ENCODE data around the gene LCP1.
"Not testable (repeated sequence)": the region's sequence is repeated elsewhere in the genome, so short reads cannot be mapped to it uniquely, and the experiment has no call there.

The LCP1 gene

DNA sequence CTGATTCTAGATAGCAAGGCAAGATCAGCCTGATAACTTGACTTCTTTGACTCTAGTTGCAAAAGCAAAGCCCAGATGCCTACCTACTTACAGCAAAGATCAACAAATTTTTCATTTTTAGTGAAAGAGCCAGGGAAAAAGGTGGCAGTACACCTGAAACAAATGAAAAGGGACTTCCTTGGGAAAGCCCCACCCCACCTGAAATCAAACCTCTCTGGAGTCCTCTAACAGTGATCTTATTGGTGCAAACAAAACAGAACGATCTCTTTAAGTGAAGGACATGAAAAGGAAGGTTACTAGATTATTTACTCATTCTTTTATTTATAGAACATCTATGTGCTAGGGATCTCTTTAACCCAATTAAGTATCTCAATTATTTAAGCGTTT lies 507 bp upstream of the LCP1 start:
- DNase-seq (ENCODE audit: low read depth) = no peak

DNA sequence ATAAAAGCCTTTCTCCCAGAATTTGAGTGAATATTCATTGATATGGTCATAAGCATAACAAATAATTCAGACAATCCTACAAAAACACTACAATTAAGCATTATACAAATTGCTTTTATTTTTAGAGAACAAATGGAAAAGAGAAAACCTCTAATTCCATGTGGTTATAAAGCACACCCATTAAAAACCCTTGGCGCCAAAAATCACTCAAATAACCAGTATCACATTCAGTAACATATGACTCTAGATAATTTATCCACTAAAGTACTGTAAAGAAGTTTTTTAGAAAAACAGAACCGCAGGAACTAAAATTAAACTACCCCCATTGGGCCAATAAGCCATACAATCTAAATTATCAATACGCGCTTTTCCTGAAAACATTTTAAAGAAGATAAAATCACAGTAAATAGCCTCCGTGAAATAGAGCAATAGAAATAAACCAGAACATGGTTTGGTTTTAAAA lies 569 bp downstream of the LCP1 start:
- DNase-seq (ENCODE audit: low read depth) = no peak

DNA sequence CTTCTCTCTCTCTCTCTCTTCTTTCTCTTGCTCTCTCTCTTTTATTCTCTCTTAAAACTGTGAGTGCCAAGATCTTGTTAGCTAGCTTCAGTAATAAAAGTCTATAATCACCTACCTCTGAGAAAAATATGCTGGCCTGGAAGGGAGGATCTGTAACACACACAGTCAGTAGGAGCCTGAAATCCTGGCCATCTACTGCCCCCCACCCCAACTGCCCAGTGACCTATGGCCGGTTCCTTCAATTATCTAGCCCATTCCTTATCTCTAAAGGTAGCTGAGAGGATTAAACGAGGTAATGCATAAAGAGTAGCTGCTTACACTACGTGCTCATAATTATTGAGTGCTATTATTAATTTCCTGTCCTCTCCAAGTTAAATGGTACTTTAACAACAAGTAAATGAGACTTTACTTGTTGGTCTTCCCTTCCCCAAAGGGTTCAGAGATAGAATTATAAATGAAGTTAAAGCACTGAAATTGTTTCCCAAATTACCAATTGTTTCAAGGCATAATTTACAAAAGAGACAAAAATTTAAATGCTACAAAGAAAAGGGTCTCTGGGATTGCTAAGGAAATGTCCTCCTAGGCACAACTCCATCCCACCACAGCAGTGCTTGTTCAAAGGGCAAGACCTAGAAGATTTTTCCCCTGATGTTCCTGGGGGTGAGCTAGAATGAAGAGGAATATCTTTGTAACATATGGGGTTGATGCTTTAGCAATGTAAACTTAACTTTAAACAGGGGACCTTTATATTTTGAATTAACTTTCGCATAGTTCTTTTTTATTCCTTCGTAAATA lies 1.8 kb downstream of the LCP1 start:
- DNase-seq (ENCODE audit: low read depth) = no peak

DNA sequence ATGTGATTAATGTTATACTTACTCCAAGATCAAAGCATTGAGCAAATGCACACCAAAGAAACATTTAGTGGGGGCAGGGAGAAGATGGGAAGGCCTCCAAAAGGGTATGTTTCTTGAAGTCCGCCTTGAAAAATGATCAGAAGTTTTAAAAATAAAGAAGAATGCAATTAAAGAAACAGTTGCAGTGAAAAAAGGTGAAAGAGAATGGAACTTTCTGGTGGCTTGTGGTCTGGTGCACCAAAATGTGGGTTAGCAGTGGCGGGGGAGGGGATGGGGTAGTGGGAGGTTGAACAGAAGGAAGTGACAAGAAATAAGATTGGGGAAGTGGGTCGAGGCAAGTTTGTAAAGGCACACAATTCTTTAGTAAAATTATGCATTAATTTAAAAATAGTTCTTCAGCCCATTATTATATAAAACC lies 2.5 kb downstream of the LCP1 start:
- DNase-seq (ENCODE audit: low read depth) = peak; percentile 58

DNA sequence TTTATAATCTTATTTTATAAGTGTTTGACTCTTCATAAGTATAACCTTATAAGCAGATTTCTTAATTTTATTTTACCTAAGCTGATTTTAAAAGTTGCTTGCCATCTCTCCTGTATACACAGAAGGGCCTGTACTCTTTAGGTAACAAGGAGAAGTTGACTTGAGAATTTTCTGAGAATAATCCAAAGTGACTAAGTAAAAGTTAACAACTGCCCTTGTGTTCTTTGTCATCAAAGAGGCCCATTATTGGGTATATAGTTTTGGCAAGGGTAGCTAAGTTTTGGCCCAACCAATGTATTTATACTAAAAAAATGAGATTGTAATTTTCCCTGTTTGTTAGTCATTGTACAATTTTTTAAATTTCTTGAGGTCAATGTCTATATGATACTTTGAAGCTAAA lies 3.2 kb downstream of the LCP1 start:
- no peak for DNase-seq (ENCODE audit: low read depth)

DNA sequence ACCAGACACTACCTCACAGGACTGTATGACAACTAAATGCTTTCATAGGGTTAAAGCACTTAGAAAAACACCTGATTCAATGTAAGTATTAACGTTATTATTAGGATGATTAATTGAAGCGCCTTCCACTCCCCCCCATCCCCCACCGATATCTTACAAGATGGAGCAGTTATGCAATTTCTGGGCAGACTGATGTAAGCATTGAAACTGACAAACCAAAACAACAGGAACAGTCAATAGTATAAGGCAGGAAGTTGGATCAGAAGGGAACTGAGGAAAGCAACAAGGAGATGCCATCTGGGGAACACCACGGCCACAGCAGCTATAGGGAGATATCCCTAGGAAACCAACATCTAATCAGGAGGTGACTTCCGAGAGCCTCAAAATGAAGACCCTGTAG lies 3.8 kb downstream of the LCP1 start:
- no peak for DNase-seq (ENCODE audit: low read depth)

DNA sequence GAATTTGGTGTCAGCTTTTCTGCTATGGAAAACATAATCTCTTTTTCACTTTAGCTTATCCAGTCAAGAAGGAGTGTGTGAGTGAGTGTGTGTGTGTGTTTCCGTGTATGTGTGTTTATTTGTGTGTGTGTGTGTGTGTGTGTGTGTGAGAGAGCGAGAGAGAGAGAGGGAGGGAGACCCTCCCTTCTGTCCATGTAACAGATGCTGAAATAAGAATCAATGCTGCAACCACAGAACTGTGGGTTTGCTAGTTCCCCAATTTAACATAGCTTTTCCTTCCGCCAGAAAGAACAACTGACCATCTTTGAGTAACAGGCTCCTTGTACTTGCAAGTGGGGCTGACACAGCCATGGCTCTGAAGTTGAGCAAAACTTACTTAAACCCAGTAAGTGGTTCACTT lies 5.2 kb downstream of the LCP1 start:
- no peak for DNase-seq (ENCODE audit: low read depth)

DNA sequence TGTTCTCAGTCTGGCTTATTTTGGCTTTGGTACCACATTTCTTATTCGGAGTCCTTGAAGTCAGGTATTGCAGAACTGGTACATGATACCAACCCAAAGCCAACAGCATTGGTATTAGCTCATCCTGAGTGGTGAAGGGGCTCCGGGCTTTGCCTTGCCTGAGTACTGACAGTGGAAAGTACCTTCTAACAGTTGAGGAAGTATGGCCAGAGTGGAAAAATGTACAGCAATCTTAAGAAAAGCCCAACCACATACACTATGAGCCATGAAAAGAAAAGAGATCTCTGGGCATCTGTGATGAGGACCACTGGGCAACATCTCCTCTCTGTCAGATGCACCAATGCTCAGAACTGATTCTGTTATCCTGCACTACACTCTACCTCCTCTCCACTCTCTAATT lies 8.3 kb downstream of the LCP1 start:
- no peak for DNase-seq (ENCODE audit: low read depth)

DNA sequence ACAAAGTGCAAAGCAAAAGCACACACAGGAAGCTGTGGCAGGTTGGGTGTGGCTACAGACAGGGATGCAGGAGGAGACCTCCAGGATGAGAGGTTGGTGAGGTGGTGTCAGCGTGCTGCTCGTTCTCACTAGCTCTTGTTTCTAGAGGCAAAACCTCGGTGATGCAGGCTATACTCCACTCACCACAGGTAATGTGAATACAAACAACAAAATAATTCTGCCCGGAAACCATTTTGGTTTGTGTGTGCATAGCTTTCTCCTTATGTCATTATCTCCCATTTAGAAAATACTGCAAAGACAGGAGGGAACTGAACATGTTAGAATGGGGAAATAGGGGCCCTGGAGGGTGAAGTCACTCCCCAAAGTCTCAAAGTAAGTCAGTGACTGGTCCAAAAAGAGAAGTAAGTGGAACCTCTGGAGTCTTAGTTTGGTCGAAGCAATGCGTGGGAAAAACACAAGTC lies 9.4 kb downstream of the LCP1 start:
- DNase-seq (ENCODE audit: low read depth) = no peak

DNA sequence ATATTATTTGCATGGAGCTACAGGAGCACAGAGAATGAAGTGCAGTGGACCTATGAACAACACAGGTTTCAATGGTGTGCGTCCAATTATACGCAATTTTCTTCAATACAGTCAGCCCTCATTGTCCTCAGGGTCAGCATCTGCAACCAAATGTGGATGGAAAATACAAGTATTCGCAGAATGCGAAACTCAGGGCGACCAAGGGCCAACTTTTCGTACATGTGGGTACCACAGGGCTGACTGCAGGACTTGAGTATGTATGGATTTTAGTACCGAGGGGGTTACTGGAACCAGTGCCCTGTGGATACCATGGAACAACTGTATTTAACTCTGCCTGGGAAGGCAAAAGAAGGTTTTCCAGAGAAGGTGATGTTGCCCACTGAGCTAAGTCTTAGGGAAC lies 10.2 kb downstream of the LCP1 start:
- no peak for DNase-seq (ENCODE audit: low read depth)

DNA sequence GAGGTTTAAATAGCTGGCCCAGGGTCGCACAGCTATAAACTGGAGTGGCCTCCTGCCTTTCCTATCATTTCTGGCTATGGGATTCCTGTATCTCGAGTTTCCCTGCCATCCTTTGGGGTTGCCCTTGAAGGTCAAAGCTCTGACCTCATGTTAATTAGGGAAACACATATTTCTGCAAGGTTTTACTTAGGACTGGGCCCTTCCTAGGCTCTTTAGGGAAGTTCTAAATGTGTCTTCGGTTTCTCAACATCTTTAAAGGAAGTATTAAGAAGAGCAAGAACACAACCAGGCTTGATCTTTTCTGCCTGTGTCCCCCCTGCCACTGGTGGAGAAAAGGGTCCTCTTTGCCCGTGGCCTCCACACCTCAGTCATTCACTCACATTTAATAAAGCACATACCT lies 10.8 kb downstream of the LCP1 start:
- DNase-seq (ENCODE audit: low read depth) = no peak

DNA sequence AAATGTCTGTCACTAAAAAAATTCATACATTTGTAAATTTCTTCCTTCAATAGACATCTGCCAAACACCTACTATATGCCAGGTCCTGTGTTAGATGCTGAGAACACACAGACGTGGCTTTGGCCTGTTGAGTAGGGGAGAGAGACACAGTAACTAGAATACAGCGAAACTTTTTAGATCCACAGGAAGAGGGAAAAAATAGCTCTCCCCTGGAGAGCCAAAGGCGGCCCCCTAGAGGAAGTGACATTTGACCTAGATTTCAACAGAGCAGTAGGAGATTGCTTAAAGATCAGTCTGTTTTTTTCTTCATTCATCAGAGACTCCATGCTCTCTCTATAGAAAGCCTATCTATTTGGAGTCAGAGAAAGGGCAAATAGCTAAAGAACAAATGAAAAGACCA lies 11.3 kb downstream of the LCP1 start:
- no peak for DNase-seq (ENCODE audit: low read depth)

DNA sequence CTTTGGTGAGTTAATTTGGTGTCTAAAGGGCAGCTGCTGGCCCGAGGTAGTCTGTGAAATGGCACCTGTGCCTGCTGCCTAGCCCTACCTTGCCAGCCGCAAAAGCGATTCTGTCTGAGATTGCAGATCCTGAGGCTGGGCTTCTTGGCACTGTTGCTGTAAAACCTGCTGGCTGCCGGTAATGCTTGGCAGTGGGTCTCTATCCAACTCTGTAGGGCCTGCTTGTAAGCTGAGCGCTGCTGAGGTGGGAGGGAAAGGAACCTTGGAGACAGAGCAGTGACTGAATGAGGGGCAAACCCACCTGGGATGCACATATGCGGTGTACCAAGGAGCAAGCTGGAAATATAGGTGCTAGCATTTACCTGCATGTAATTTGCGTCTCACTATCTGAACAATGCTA lies 11.7 kb downstream of the LCP1 start:
- DNase-seq (ENCODE audit: low read depth) = no peak

DNA sequence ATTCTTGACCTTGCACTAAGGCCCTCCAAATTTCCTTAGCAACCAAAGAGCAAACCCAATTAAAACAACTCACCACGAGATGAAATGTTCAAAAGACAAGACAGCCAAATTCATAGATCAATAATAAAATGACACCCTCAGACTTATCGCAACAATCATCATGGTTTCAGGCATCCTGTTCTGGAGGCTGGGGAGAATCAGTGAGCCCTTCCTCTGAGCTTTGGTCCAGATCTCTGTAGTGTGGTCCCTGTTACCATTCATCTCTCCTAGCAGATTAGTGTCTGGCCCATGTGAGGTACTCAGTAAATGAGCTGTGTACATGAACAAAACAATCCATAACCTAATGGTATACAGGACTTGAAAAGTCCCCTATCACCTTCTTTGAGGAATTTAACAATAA lies 12.2 kb downstream of the LCP1 start:
- no peak for DNase-seq (ENCODE audit: low read depth)

DNA sequence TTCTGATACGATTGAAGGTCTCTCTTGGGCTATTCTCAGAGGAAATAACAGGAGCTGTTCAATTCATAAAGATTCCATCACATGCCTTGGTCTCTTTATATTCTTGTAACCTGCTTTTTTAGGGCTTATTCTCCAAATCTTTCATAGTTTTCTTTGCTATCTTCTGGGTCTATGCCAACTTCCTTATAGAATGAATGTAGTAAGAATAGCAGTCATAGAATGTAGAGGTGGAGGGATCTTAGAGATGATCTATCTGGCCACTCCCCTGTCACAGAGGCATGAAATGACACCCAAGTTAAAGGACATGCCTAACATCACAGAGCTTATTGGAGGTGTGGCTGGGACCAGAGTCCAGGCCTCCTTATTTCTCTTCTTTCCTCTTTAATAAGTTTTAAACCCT lies 13.2 kb downstream of the LCP1 start:
- no peak for DNase-seq (ENCODE audit: low read depth)

DNA sequence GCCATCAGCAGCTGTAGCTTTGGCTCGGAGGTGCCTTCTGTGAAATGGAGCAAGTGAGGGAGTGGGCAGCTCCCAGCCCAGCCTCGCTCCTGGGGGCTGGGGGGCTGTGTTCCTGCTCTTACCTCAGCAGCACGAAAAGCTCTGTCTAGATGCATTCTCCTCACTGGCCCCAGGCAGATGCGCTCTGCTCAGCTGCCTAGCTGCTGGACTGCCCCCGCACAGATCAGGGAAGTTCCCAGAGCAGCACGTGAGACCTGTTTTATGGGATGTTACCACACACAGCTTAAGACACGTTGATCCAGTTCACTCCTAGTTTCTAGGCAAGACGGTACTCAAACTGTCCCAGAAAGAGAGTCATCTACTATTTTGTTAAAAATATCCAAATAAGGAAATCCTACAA lies 13.6 kb downstream of the LCP1 start:
- peak; percentile 46 for DNase-seq (ENCODE audit: low read depth)

DNA sequence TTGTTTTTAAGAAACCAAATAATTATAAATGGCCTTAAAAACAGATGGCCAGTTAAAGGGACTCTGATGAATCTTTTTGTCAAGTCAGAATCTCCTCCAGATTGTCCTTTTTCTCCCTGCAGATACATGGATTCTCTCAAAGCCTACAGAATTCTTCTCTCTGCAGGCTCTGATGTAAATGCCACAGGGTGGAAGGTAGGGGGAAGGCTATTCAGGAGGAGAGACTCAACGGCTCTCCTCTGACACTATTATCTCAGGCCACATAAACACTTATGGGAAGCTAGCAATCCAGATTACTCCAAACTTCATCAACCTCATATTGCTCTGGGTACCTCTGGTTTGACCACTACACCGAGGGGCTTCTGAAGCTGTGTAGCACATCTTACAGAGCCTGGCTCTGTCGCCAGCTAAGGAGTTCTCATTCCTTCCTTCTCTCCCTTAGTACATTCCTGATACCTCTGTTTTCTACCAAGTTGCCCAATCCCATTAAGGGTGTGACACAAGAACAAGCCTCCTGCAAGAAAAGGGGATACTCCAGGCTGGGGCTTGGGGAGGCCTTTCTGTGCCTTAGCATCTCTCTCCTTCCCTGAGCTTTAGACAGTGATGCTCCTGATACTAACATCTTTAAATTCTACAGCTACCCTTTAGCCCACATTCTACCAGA lies 14.9 kb downstream of the LCP1 start:
- no peak for DNase-seq (ENCODE audit: low read depth)

DNA sequence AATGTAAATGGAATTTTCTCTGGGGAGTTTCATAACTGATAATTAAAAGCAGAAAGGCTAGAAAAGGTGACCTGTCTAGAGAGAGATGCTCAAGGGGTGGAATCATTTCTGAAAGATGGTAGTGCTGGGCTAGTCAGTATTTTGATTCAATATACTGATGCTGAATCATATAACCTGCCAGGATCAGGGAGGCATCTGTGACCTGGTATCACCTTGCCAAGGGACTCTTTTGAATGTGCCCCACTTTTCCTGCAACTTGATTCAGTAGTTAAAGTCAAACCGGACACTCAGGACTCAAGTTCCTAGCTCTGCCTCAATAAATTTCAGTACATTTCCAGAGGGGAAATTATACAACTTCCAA lies 15.8 kb downstream of the LCP1 start:
- no peak for DNase-seq (ENCODE audit: low read depth)

DNA sequence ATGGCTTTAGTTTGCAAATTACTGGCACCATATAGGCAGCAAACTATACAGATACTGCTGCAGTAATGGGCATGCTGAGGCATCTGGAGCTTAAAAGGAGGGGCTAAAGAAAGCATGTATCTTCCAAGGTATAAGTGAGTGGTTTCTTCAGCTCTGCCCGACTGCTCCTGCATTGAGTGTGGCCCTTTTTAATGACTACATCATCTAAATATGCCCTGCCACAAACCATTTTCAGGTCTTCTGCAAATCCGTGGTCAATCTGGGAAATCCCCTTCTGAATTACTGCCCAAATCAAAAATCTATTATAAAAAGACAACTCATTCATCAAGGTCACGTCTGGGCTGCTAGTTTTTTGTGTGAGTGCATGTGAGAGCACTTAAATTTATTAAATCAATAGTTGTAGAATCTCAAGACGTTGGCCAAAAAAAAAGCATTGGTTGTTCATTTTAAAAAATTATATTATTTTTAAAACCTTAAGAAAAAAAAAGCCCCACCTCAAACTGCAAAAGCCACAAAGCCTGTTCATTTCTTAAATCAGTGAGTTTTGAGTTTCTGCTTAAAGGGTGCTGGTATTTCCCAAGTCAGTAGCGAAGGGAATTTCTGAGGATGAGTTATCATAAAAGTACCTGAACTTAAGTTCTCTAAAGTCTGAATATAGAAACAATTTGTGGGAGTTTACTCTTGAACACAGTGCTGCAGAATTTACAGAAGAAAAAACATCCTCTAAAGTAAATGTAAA lies 16.3 kb downstream of the LCP1 start:
- DNase-seq (ENCODE audit: low read depth) = no peak

DNA sequence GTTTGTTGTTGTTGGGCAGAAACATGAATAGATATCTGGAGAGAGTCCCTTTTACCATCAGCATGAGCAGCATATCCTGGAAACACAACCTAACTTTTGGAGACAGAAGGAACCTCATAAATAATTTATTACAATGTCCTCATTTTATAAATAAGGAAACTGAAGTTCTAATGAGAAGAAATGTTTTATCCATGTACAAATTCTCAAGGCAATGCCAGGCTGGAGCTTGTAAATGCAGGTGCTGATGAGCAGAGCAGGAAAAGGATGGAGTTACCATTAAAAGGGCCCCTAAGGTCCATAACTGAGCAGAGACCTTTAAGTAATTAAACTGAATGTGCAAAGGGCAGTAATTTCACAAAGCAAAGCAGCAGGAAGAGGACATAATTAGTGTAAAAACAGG lies 17.3 kb downstream of the LCP1 start:
- DNase-seq (ENCODE audit: low read depth) = no peak

DNA sequence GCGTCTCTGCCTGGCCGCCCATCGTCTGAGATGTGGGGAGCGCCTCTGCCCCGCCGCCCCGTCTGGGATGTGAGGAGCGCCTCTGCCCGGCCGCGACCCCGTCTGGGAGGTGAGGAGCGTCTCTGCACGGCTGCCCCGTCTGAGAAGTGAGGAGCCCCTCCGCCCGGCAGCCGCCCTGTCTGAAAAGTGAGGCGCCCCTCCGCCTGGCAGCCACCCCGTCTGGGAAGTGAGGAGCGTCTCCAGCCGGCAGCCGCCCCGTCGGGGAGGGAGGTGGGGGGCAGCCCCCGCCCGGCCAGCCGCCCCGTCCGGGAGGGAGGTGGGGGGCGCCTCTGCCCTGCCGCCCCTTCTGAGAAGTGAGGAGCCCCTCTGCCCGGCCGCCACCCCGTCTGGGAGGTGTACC lies 19.2 kb downstream of the LCP1 start:
- DNase-seq (ENCODE audit: low read depth) = not testable (repeated sequence)

DNA sequence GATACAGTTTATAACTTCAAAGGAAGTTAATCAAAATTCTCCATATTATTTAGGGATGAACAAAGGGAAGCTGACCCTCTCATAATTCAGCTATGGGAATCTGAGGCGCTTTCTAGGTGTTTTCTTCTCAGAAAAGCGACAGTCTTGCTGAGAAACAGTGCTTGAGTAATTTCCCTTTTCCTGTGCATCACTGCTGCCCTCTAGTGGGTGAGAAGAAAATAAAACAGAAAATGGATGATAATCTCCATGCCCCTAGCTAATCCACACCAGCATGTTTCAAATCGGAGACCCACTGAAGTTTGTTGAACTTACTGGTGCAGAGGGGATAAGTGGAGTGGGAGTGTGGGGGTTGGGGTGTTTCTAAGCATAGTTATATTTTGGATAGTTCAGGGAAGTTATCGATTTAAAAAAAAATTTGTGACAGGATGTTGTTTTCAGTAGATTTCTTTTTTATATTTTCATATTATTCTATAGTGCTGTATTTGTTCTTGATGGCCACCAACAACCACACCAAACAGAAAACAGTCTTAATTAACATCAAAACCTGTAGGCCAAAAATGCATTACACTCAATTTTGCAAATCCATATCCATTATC lies 21.4 kb downstream of the LCP1 start:
- DNase-seq (ENCODE audit: low read depth) = no peak

DNA sequence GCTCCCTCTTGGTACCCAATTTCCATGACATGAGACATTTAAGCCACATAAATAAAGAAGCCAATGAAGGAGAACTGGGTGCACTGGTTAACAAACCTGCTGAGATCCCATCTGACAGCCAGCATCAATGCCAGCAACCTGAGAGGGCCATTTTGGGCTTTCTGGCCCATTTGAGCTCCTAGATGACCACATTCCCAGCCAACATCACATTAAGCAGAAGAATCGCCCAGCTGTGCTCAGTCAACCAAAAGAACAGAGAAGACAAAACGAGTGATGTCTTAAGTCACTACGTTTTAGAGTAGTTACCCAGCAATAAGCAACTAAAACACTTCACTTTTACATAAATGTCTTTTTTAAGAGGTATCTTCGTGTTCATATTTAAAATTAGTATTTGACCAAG lies 21.9 kb downstream of the LCP1 start:
- DNase-seq (ENCODE audit: low read depth) = no peak
